ENCODE results near the gene L1TD1.
"Not testable (repeated sequence)": the region's sequence is repeated elsewhere in the genome, so short reads cannot be mapped to it uniquely, and the experiment has no call there.

- not testable (repeated sequence) for TF ChIP-seq CTCF (IDR thresholded peaks at IDR 0.05 in 4 of 5, conservative IDR thresholded peaks at IDR 0.05 in 1 of 5); POLR2A (IDR thresholded peaks at IDR 0.05)
Observed at GRCh38 chr1:62239652-62240403, 45.2 kb downstream of the L1TD1 start.
